Activated CD8-positive, alpha-beta memory T cell treated with anti-CD3 and anti-CD28 coated beads for 4 hours (primary cell): ENCODE measurements around the gene MIXL1.
"Not testable (repeated sequence)": the region's sequence is repeated elsewhere in the genome, so short reads cannot be mapped to it uniquely, and the experiment has no call there.

Experiments used
- DNase-seq, 2 donors: peaks; one replicate each; pipeline ENCODE4 v3.0.0-alpha.2; 2020; ENCODE audit warnings: low read depth in 2 of 2

MIXL1 gene

DNA sequence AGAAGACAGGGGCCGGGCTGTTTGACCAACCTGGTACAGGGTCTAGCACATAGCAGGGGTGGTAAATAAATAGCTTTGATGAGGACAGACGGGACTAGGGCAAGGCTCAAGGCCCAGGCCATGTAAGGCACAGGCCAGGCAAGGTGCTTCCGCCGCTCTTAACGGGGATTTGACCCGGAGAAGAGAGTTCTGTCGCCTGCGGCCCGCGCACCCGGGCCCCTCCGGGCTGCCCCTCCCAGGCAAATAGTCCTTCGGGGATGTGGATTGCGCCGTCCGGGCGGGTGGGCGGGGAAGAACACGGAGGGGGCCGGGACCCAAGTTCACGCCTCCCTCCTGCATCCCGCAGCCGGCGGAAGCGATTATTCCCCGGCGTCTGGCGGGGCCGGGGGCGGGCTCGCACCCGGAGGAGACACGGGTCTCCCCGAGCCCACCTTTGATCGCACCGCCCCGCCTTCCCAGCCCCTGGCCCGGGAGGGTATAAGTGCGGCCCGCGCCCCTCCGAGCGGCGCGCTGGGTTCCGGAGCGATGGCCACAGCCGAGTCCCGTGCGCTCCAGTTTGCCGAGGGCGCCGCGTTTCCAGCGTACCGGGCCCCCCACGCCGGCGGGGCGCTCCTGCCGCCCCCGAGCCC is at the start of gene MIXL1:
Gene MIXL1, plus strand, starts transcription at position 508 of the 629 bp plus-strand sequence. Its CDS starts 18 bp downstream, at position 526.
- no peak for DNase-seq

GRCh38 chr1:226176870-226177269 is 46.6 kb upstream of the MIXL1 start:
- DNase-seq: no peak

DNA sequence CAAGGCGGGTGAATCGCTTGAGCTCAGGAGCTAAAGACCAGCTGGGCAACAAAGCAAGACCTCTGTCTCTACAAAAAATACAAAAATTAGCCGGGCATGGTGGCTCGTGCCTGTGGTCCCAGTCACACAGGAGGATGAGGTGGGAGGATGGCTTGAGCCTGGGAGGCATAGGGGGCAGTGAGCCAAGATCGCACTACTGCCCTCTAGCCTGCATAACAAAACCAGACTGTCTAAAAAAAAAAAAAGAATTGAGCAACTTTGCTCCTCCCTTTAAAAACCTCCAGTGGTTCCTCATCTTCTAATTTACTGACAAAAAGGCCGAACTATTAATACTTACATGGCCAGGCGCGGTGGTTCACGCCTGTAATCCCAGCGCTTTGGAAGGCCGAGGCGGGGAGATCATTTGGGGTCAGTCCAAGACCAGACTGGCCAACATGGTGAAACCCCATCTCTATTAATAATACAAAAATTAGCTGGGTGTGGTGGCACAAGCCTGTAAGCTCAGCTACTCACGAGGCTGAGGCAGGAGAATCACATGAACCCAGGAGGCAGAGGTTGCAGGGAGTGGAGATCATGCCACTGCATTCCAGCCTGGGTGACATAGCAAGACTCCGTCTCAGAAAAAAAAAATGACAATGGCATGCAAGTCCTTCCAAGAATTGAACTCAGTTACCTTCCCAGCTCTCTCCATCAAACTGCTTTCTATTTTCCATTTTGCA is 41.3 kb upstream of the MIXL1 start:
- DNase-seq: no peak

- DNase-seq: no peak
These were observed 38.1 kb upstream of the MIXL1 start for GRCh38 chr1:226185141-226186036.

DNA sequence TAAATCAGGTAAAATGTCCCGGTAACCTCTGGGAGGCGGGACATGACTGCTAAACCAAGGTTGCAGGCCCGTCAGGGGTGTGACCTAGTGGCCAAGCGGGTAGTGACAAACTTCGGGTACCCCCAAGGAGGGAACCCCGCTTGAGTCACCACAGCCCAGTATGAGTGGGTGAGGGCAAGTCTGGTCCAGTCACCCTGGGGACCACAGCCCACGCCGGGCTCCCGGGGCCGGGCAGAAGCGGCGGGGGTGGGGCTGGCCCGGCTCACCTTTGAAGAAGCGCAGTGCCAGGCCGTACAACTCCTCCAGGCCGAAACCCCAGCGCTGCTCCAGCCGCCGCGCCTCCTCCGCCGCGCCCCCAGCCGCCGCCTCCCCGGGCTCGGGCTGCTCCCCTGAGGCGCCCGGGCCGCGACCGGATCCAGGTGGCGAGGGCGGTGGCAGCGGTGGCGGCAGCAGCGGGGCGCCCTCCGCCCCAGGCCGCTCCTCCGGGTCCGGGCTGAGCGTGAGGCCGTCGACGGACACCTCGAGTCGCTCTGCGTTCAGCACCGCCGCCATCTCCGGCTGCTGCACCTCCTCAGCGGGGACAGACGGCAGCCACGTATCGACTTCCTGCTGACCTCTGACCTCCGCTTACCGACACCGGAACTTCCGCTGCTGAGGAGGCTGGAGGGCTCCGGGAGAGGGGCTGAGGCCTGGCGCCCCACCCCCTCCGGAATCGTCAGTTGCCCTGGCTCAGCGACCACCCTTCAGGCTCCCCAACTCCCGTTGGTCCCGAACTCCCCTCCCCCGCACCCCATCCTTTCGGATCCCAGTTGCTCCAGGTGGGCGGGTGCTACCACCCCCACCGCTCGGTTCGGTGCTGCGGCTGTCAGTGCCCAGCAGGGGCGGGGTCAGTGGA is 37.1 kb upstream of the MIXL1 start, which contains the start of gene ACBD3:
Gene ACBD3, minus strand, starts transcription at position 618 of the 895 bp plus-strand sequence. Its CDS starts 66 bp downstream, at position 552.
- peak; percentile 64 to 70 for DNase-seq

GRCh38 chr1:226187019-226187322 is 36.5 kb upstream of the MIXL1 start:
- no peak for DNase-seq

GRCh38 chr1:226187380-226187779 is 36.1 kb upstream of the MIXL1 start:
- no peak for DNase-seq

GRCh38 chr1:226195144-226195543 is 28.3 kb upstream of the MIXL1 start:
- DNase-seq: no peak

DNA sequence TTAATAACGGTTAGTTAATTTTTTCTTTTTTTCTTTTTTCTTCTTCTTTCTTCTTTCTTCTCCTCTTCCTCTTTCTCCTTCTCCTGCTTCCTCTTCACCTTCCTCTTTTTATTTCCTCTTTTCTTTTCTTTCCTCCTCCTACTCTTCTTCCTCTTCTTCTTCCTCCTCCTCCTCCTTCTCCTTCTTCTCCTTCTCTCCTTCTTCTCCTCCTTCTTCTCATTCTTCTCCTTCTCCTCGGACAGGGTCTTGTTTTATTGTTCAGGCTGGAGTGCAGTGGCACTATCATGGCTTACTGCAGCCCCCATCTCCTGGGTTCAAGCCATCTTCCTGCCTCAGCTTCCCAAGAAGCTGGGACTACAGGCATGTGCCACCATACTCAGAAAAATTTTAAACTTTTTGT is 23.5 kb upstream of the MIXL1 start:
- no peak for DNase-seq

DNA sequence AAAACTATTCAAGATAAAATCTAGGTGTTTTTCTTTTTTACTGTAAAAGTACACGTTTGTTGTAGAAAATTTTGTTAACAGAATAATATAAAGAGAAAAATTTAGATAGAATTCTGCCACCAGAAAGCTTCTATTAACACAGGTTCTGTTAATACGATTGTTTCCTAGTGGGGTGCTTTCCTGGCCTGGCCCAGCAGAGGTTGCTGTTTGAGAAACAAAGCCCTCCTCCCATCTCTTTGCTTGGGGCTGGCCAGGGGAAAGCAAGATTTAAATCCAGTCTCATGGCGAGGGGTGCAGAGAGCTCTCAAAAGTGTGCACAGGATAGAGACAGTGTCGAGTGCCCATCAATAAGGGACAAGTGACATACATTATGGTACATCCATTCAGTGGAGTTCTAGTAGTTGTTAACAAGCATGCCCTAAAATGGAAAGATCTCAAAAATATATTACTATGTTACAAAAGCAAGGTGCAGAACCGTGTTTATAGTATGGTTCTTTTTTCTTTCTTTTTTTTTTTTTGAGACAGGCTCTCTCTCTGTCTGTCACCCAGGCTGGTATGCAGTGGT is 22.4 kb upstream of the MIXL1 start:
- DNase-seq: no peak

DNA sequence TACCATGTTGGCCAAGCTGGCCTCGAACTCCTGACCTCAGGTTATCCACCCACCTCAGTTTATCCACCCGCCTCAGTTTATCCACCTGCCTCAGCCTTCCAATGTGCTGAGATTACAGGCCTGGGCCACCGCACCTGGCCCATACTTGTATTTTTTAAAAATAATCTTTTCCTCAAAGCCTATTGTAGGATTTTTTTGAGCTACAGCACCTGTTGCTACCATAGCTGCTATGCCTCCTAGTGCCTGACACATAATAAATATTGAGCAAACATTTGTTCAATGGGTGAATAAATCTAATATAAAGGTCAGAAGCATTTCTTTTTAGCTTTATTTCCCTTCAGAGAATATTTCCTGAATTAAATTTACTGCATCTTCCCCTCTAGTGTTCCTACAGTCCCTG is 21.2 kb upstream of the MIXL1 start:
- DNase-seq: no peak

DNA sequence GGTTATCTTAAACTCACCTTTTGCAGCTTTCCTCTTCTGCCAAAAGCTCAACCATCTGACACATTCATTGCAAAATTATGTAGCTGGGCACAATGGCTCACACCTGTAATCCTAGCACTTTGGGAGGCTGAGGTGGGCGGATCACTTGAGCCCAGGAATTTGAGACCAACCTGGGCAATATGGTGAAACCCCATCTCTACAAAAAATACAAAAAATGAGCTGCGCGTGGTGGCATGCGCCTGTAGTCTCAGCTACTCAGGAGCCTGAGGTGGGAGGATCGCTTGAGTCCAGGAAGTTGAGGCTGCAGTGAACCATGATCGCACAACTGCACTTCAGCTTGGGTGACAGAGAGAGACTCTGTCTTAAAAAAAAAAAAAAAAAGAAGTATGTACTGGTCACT is 20.8 kb upstream of the MIXL1 start:
- DNase-seq: not testable (repeated sequence)

DNA sequence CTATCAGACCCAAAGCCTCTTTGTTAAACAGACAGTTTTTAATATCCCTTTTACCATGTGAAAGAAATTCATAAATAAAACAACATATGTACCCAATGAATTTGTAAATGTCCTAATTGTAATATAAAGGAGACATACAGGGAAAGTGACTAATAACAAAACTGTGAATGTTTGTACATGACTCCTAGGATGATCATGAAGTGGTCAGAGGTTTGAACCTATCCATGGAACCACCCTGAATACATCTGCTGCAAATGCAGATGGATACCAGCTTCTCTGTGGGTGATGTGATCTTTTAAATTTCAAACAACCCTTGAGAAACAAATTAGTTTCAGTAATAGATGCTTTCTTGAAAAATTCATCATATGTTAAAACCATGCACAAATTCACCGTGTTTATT is 20.2 kb upstream of the MIXL1 start:
- DNase-seq: no peak

GRCh38 chr1:226203655-226204054 is 19.8 kb upstream of the MIXL1 start:
- DNase-seq: no peak

GRCh38 chr1:226204198-226204597 is 19.3 kb upstream of the MIXL1 start:
- DNase-seq: no peak

DNA sequence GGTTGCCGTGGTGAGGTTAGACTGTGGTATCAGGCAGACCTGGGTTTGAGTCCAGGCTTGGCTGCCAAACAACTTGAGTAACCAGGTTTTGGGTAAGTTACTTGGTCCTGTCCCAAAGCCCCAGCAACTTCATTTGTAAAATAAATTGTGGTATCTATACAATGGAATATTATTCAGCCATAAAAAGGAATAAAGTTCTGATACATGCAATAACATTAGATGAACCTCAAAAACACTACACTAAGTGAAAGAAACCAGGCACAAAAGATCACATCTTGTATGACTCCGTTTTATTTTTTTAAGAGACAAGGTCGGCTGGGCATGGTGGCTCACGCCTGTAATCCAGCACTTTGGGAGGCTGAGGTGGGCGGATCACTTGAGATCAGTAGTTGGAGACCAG is 16.4 kb upstream of the MIXL1 start:
- no peak for DNase-seq

- no peak for DNase-seq
These were observed 14.0 kb upstream of the MIXL1 start for GRCh38 chr1:226209307-226210059.

GRCh38 chr1:226210571-226211176 is 12.8 kb upstream of the MIXL1 start:
- DNase-seq: no peak

GRCh38 chr1:226211181-226211821 is 12.2 kb upstream of the MIXL1 start:
- no peak for DNase-seq

- no peak for DNase-seq
These were observed 10.9 kb upstream of the MIXL1 start for GRCh38 chr1:226212545-226212944.
